Natural killer cell (primary cell): ENCODE measurements around the gene OXNAD1. TPM values are rescaled to one million over a fixed set of nuclear protein-coding genes. Genes with fewer than 3 reads are reported as not detected.

ENCODE experiments used
- ATAC-seq, 3 donors: fragments of 150-1000 bp in 2 of 3; fragments of 200-7000 bp in 1 of 3; cut with Tn5 transposase; 1 replicate in 1 of 3; 2 replicates in 2 of 3; pipeline ENCODE4 v1.10.0; 2021; ENCODE audit warnings: mild to moderate bottlenecking in 2 of 3, moderate library complexity in 2 of 3
- DNase-seq, 2 donors: peaks; one replicate each; pipeline versions ENCODE4 v3.0.0 to v3.0.0-alpha.2; 2013 to 2021; ENCODE audit warnings: mixed read lengths in 1 of 2
- H3K27ac ChIP-seq: one replicate; pipeline ENCODE4 v1.5.1; 2013; ENCODE audit warnings: mild to moderate bottlenecking, low read length
- H3K27me3 ChIP-seq: one replicate; pipeline ENCODE4 v1.6.1; 2013; ENCODE audit warnings: low read length; ENCODE audit not compliant: control insufficient read depth, insufficient read depth
- H3K36me3 ChIP-seq: one replicate; pipeline ENCODE4 v1.6.1; 2013; ENCODE audit warnings: low read length; ENCODE audit not compliant: control insufficient read depth, insufficient read depth
- H3K4me1 ChIP-seq: one replicate; pipeline ENCODE4 v1.6.1; 2013; ENCODE audit warnings: low read length; ENCODE audit not compliant: control insufficient read depth, insufficient read depth
- H3K4me3 ChIP-seq: one replicate; pipeline ENCODE4 v1.5.1; 2013; ENCODE audit warnings: low read length
- H3K9me3 ChIP-seq: one replicate; pipeline ENCODE4 v1.6.1; 2013; ENCODE audit warnings: low read length; ENCODE audit not compliant: control insufficient read depth, insufficient read depth
- H3K27ac Mint-ChIP-seq, 2 donors: one replicate each; pipeline ENCODE4 v1.8.0; 2022; ENCODE audit warnings: mild to moderate bottlenecking in 2 of 2, mixed read lengths in 2 of 2, moderate library complexity in 1 of 2
- H3K27me3 Mint-ChIP-seq, 2 donors: one replicate each; pipeline ENCODE4 v1.8.0; 2022; ENCODE audit warnings: low read depth in 2 of 2, mixed read lengths in 2 of 2
- H3K36me3 Mint-ChIP-seq: one replicate; pipeline ENCODE4 v1.8.0; 2022; ENCODE audit warnings: mixed read lengths
- H3K4me1 Mint-ChIP-seq, 2 donors: one replicate each; pipeline ENCODE4 v1.8.0; 2022; ENCODE audit warnings: mixed read lengths in 2 of 2
- H3K4me3 Mint-ChIP-seq: one replicate; pipeline ENCODE4 v1.8.0; 2022; ENCODE audit warnings: mild to moderate bottlenecking, moderate library complexity, mixed read lengths
- H3K9me3 Mint-ChIP-seq, 2 donors: one replicate each; pipeline ENCODE4 v1.8.0; 2022; ENCODE audit warnings: mixed read lengths in 2 of 2
- WGBS: methylation state at CpG from one replicate; pipeline ENCODE4 v1.1.7; 2013; ENCODE audit warnings: missing lambda C conversion rate; ENCODE audit not compliant: insufficient coverage; 5-methylcytosine and 5-hydroxymethylcytosine counted together
- intact Hi-C: fragments of 100-400 bp; cut with micrococcal nuclease; formaldehyde crosslinking; loops from one replicate; pipeline ENCODE4 v1.14.2; 2022
- total RNA-seq, 4 donors: library from RNA; stranded (reverse); fragments of 120-200 nt in 1 of 4; gene quantifications; one replicate each; pipeline versions ENCODE4 v1.2.3 to v1.2.4, GENCODE V29; 2013 to 2022
- TF ChIP-seq, protein P1 (sequence below): fragments of 200-600 bp; IDR thresholded peaks from one replicate; pipeline ENCODE4 v1.8.0; 2022; ENCODE audit warnings: antibody characterized with exemption

Gene OXNAD1
- total RNA-seq, 3 donors from 2014 or later (not counting 1 experiment from before 2014, with no cell fraction given): 16.7 to 26.1 (median 22.3) TPM

DNA sequence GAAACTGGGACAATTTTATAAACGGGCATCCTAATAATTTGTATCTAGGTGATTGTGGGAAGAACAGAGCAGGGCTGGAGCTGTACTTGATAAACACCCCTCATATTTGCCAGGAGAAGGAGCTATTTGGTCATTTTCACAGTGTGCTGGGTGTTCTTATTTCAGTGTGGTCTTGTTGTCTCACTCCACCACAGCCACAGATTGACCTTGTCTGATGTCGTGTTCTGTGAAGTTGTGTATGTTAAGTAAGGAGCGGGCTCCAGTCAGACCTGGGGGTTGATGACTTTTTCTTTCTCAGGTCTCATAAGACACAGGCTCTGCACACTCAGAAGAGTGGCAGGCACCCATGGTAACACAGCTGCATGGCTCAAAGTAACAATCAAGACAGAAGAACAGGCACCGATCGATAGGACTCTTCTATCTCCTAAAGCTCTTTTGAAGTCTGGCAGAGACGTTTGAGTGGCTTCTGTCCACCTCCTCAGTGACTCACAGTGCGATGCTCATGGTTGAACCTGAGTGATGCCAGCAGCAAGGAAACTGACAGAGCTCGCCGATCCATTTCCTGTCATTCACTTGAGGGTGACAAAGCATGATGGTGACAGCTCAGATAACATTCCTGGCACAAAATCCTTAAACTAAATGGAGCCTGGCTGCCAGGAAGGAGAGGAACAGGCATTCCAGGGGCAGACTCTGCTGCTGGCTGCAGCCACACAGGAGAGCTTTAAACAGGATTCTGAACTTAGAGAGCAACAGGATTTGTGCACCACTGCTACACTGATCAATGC lies 21.1 kb upstream of the OXNAD1 start:
- Mint-ChIP-seq H3K4me3 (no peak overlapping the region), H3K36me3 (no peaks in the 10 kb centered on the region), H3K27ac (no peak overlapping the region), H3K4me1 (peaks cover 0 to 11% of the 10 kb centered on the region in 2 donors), H3K9me3 (no peaks in the 10 kb centered on the region), H3K27me3 (no peaks in the 10 kb centered on the region)
- no peaks in the 10 kb centered on the region for H3K27me3 ChIP-seq
- WGBS: 61% methylated on average over 8 of the region's 9 CpGs
- TF ChIP-seq, protein P1, sequence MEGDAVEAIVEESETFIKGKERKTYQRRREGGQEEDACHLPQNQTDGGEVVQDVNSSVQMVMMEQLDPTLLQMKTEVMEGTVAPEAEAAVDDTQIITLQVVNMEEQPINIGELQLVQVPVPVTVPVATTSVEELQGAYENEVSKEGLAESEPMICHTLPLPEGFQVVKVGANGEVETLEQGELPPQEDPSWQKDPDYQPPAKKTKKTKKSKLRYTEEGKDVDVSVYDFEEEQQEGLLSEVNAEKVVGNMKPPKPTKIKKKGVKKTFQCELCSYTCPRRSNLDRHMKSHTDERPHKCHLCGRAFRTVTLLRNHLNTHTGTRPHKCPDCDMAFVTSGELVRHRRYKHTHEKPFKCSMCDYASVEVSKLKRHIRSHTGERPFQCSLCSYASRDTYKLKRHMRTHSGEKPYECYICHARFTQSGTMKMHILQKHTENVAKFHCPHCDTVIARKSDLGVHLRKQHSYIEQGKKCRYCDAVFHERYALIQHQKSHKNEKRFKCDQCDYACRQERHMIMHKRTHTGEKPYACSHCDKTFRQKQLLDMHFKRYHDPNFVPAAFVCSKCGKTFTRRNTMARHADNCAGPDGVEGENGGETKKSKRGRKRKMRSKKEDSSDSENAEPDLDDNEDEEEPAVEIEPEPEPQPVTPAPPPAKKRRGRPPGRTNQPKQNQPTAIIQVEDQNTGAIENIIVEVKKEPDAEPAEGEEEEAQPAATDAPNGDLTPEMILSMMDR: no peak
- no peak for DNase-seq
- H3K4me3 ChIP-seq: no peak overlapping the region
- H3K36me3 ChIP-seq: no peaks in the 10 kb centered on the region
- intact Hi-C loops: no loop called here
- no peak for ATAC-seq
- no peak overlapping the region for H3K27ac ChIP-seq
- peaks cover 5% of the 10 kb centered on the region for H3K4me1 ChIP-seq
- H3K9me3 ChIP-seq: no peaks in the 10 kb centered on the region

DNA sequence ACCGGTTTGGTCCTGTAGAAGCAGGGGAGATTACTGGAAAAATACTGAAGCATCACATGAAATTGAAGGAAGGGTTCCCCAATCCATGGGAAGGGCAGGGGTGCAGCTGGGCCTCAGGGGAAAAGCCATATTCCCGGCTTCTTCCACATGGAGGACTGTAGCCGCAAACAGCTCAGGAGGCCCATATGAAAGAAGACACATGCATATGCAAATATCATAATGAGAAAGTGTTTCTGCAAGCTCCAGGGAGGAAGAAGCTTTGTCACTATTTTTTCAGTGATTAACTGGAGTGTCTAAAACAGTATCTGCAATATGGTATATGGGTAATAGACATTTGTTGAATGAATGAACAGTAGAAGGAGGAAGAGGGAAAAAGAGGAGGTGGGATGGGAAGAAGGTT lies 19.4 kb upstream of the OXNAD1 start:
- no peaks in the 10 kb centered on the region for H3K36me3 ChIP-seq
- H3K27ac ChIP-seq: no peak overlapping the region
- no peak overlapping the region for H3K27ac Mint-ChIP-seq
- H3K9me3 ChIP-seq: no peaks in the 10 kb centered on the region
- H3K4me1 ChIP-seq: peaks cover 5% of the 10 kb centered on the region
- no peaks in the 10 kb centered on the region for H3K27me3 ChIP-seq
- no peaks in the 10 kb centered on the region for H3K36me3 Mint-ChIP-seq
- no peak for DNase-seq
- H3K4me3 Mint-ChIP-seq: no peak overlapping the region
- 97% methylated on average over 3 of the region's 3 CpGs for WGBS
- TF ChIP-seq, protein P1: no peak
- no peaks in the 10 kb centered on the region for H3K27me3 Mint-ChIP-seq
- H3K4me1 Mint-ChIP-seq: peaks cover 0 to 11% of the 10 kb centered on the region in 2 donors
- ATAC-seq: no peak
- no peak overlapping the region for H3K4me3 ChIP-seq
- intact Hi-C loops: loop anchor here (2.0 to 5.0 kb wide), 3 partner anchors 429 to 1043 kb away; no protein-coding TSS in a partner anchor
- no peaks in the 10 kb centered on the region for H3K9me3 Mint-ChIP-seq

- TF ChIP-seq, protein P1: peak; percentile 89
- H3K9me3 ChIP-seq: no peaks in the 10 kb centered on the region
- Mint-ChIP-seq H3K27me3 (no peaks in the 10 kb centered on the region), H3K4me1 (peaks cover 0 to 11% of the 10 kb centered on the region in 2 donors), H3K4me3 (no peak overlapping the region), H3K36me3 (no peaks in the 10 kb centered on the region), H3K9me3 (no peaks in the 10 kb centered on the region), H3K27ac (no peak overlapping the region)
- intact Hi-C loops: loop anchor here (1.0 to 5.0 kb wide), 4 partner anchors 199 to 1045 kb away; no protein-coding TSS in a partner anchor
- no peaks in the 10 kb centered on the region for H3K27me3 ChIP-seq
- ATAC-seq (peak; percentile 90 to 98 (median 97)), DNase-seq (peak; percentile 64 to 91)
- H3K4me1 ChIP-seq: peaks cover 5% of the 10 kb centered on the region
- H3K36me3 ChIP-seq: no peaks in the 10 kb centered on the region
- no peak overlapping the region for H3K4me3 ChIP-seq
- 32% methylated on average over 17 of the region's 17 CpGs for WGBS
- no peak overlapping the region for H3K27ac ChIP-seq
Measured at GRCh38 chr3:16247282-16248061, 17.5 kb upstream of the OXNAD1 start.
